Transverse colon (tissue), 4 donors: ENCODE measurements around the gene VWF. TPM values are rescaled to one million over a fixed set of nuclear protein-coding genes. Genes with fewer than 3 reads are reported as not detected.

Source experiments
- DNase-seq: peaks from one replicate; pipeline ENCODE4 v3.0.0-alpha.2; 2019
- H3K27ac ChIP-seq, 4 donors: fragments of 200-600 bp; sonication (generic); 2 replicates each; pipeline ENCODE4 v1.5.1; 2016 to 2018; ENCODE audit warnings: inconsistent platforms in 4 of 4
- H3K27me3 ChIP-seq: fragments of 200-600 bp; sonication (generic); 2 replicates; pipeline ENCODE4 v1.5.1; 2017; ENCODE audit warnings: inconsistent platforms
- H3K36me3 ChIP-seq, 4 donors: fragments of 200-600 bp; sonication (generic); 2 replicates each; pipeline ENCODE4 v1.5.1; 2017 to 2019; ENCODE audit warnings: inconsistent platforms in 4 of 4
- H3K4me1 ChIP-seq, 4 donors: fragments of 200-600 bp; sonication (generic); 2 replicates each; pipeline ENCODE4 v1.5.1; 2017 to 2020; ENCODE audit warnings: inconsistent platforms in 4 of 4
- H3K4me3 ChIP-seq, 4 donors: fragments of 200-600 bp; sonication (generic); 1 replicate in 1 of 4; 2 replicates in 3 of 4; pipeline versions ENCODE4 v1.5.1 to v1.6.1; 2017 to 2019; ENCODE audit warnings: inconsistent platforms in 4 of 4
- H3K9me3 ChIP-seq, 2 donors: fragments of 200-600 bp; sonication (generic); 2 replicates each; pipeline ENCODE4 v1.5.1; 2017 to 2019; ENCODE audit warnings: inconsistent platforms in 2 of 2
- CTCF ChIP-seq, 5 experiments: fragments of 200-600 bp in 3 of 5; fragments of 450-650 bp in 2 of 5; sonication (generic) in 3 of 5; IDR thresholded peaks; 1 replicate in 2 of 5; 2 replicates in 3 of 5; pipeline ENCODE4 v1.5.1; 2016 to 2017; ENCODE audit warnings: antibody characterized with exemption in 5 of 5, inconsistent platforms in 3 of 5, mild to moderate bottlenecking in 2 of 5, moderate library complexity in 1 of 5
- EP300 ChIP-seq: sonication (generic); formaldehyde crosslinking; IDR thresholded peaks from one replicate; pipeline ENCODE4 v1.6.1; 2017; ENCODE audit warnings: antibody characterized with exemption, low read depth
- POLR2A ChIP-seq: fragments of 450-650 bp; IDR thresholded peaks from one replicate; pipeline ENCODE4 v1.6.1; 2016; ENCODE audit warnings: antibody characterized with exemption, mild to moderate bottlenecking, moderate library complexity
- POLR2AphosphoS5 ChIP-seq, 3 donors: sonication (generic); formaldehyde crosslinking; IDR thresholded peaks; one replicate each; pipeline ENCODE4 v1.6.1; 2016; ENCODE audit warnings: antibody characterized with exemption in 3 of 3
- WGBS, 2 donors: methylation state at CpG; one replicate each; pipeline ENCODE4 v1.1.5; 2018; ENCODE audit warnings: low coverage in 1 of 2; 5-methylcytosine and 5-hydroxymethylcytosine counted together
- in situ Hi-C, 4 donors: fragments of 200-750 bp; cut with MboI; loops; one replicate each; pipeline versions ENCODE4 v1.15.0 to v1.15.1; 2017; ENCODE audit warnings: low sequenced_read_pairs in 3 of 4, low pct_ligation_motif_present in 1 of 4, low pct_unique_long_range_greater_than_20kb in 1 of 4
- intact Hi-C: fragments of 100-400 bp; cut with DNase I; formaldehyde crosslinking; loops from one replicate; pipeline ENCODE4 v1.15.1; 2023; ENCODE audit warnings: low total_unique reads
- total RNA-seq, 4 donors: library from RNA; depleted of rRNA; stranded (reverse); fragments of >200 nt; gene quantifications; one replicate each; pipeline ENCODE4 v1.1.0, GENCODE V29; 2016

Gene VWF
- total RNA-seq, 4 donors from 2014 or later, result 31.3 to 71.2 (median 51.5) TPM

GRCh38 chr12:6034596-6034995 is 89.9 kb downstream of the VWF start:
- DNase-seq, result no peak
- Histone ChIP-seq H3K36me3 (no peaks in the 10 kb centered on the region), H3K4me3 (no peak overlapping the region), H3K9me3 (no peaks in the 10 kb centered on the region), H3K4me1 (no peaks in the 10 kb centered on the region), H3K27me3 (no peaks in the 10 kb centered on the region), H3K27ac (no peak overlapping the region)
- TF ChIP-seq CTCF (IDR thresholded peaks at IDR 0.05) (no peak), POLR2AphosphoS5 (IDR thresholded peaks at IDR 0.05) (no peak), POLR2A (no peak), EP300 (no peak)
- 88% methylated on average over 9 of the region's 9 CpGs; no CpG with 5 or more reads in 1 of the 2 donors for WGBS, 2 donors
- intact Hi-C loops (no loop called here), in situ Hi-C loops (no loop called here)

- Histone ChIP-seq H3K9me3 (no peaks in the 10 kb centered on the region), H3K36me3 (no peaks in the 10 kb centered on the region), H3K27me3 (no peaks in the 10 kb centered on the region), H3K27ac (no peak overlapping the region), H3K4me1 (no peaks in the 10 kb centered on the region), H3K4me3 (no peak overlapping the region)
- no peak for TF ChIP-seq CTCF (IDR thresholded peaks at IDR 0.05)
- TF ChIP-seq EP300, result no peak
- no peak for TF ChIP-seq POLR2AphosphoS5 (IDR thresholded peaks at IDR 0.05)
- no peak for TF ChIP-seq POLR2A
- in situ Hi-C loops, result no loop called here
- 67 to 74% methylated on average over 3 to 8 of the region's 8 CpGs for WGBS, 2 donors
- intact Hi-C loops, result no loop called here
- DNase-seq, result no peak
Measured at GRCh38 chr12:6033546-6033945, 90.9 kb downstream of the VWF start.

- Histone ChIP-seq H3K4me1 (no peaks in the 10 kb centered on the region), H3K27ac (no peak overlapping the region), H3K36me3 (no peaks in the 10 kb centered on the region), H3K4me3 (no peak overlapping the region), H3K9me3 (no peaks in the 10 kb centered on the region), H3K27me3 (no peaks in the 10 kb centered on the region)
- DNase-seq, result no peak
- 94 to 100% methylated on average over 4 to 8 of the region's 8 CpGs for WGBS, 2 donors
- intact Hi-C loops, result no loop called here
- TF ChIP-seq EP300, result no peak
- TF ChIP-seq CTCF (IDR thresholded peaks at IDR 0.05), result no peak
- TF ChIP-seq POLR2AphosphoS5 (IDR thresholded peaks at IDR 0.05), result no peak
- TF ChIP-seq POLR2A, result no peak
- in situ Hi-C loops, result no loop called here
Measured at GRCh38 chr12:6032726-6033125, 91.7 kb downstream of the VWF start.

GRCh38 chr12:6031001-6031400 is 93.5 kb downstream of the VWF start:
- H3K27ac ChIP-seq, result no peak overlapping the region
- no peak for TF ChIP-seq POLR2A
- no peak for TF ChIP-seq POLR2AphosphoS5 (IDR thresholded peaks at IDR 0.05)
- TF ChIP-seq EP300, result no peak
- TF ChIP-seq CTCF (IDR thresholded peaks at IDR 0.05), result no peak
- no peaks in the 10 kb centered on the region for H3K4me1 ChIP-seq
- 72 to 77% methylated on average over 8 of the region's 8 CpGs for WGBS, 2 donors
- no peaks in the 10 kb centered on the region for H3K36me3 ChIP-seq
- no peak overlapping the region for H3K4me3 ChIP-seq
- no peak for DNase-seq
- no peaks in the 10 kb centered on the region for H3K27me3 ChIP-seq
- intact Hi-C loops (no loop called here), in situ Hi-C loops (no loop called here)
- no peaks in the 10 kb centered on the region for H3K9me3 ChIP-seq
